Tibial nerve (tissue), 4 donors: ENCODE results near the gene TGFBI. TPM values are rescaled to one million over a fixed set of nuclear protein-coding genes. Genes with fewer than 3 reads are reported as not detected.

Experiments
- DNase-seq, 2 donors: peaks; one replicate each; pipeline ENCODE4 v3.0.0-alpha.2; 2019; ENCODE audit warnings: low spot score in 2 of 2
- H3K27ac ChIP-seq, 4 donors: fragments of 200-600 bp; sonication (generic) in 3 of 4; one replicate each; pipeline ENCODE4 v1.5.1; 2017 to 2019; ENCODE audit warnings: mild to moderate bottlenecking in 1 of 4
- H3K27me3 ChIP-seq, 2 donors: fragments of 200-600 bp; sonication (generic) in 1 of 2; one replicate each; pipeline versions ENCODE4 v1.5.1 to v1.6.0; 2017 to 2019
- H3K36me3 ChIP-seq, 3 donors: fragments of 200-600 bp; sonication (generic); one replicate each; pipeline ENCODE4 v1.5.1; 2018 to 2019
- H3K4me1 ChIP-seq, 4 donors: fragments of 200-600 bp; sonication (generic) in 3 of 4; one replicate each; pipeline ENCODE4 v1.5.1; 2017 to 2019
- H3K4me3 ChIP-seq, 4 donors: fragments of 200-600 bp; sonication (generic) in 3 of 4; one replicate each; pipeline ENCODE4 v1.5.1; 2017 to 2019; ENCODE audit warnings: mild to moderate bottlenecking in 1 of 4, moderate library complexity in 1 of 4
- H3K9me3 ChIP-seq, 4 donors: fragments of 200-600 bp; sonication (generic) in 3 of 4; one replicate each; pipeline ENCODE4 v1.5.1; 2017 to 2019
- EP300 ChIP-seq, 2 donors: sonication (generic); formaldehyde crosslinking; IDR thresholded peaks; one replicate each; pipeline ENCODE4 v1.6.1; 2017; ENCODE audit warnings: antibody characterized with exemption in 2 of 2, mild to moderate bottlenecking in 1 of 2
- POLR2A ChIP-seq, 2 donors: fragments of 450-650 bp; IDR thresholded peaks; one replicate each; pipeline ENCODE4 v1.6.1; 2017; ENCODE audit warnings: antibody characterized with exemption in 2 of 2, mild to moderate bottlenecking in 2 of 2, moderate library complexity in 2 of 2
- WGBS, 2 donors: methylation state at CpG; one replicate each; pipeline ENCODE4 v1.1.5; 2018; 5-methylcytosine and 5-hydroxymethylcytosine counted together
- total RNA-seq, 4 donors: library from RNA; depleted of rRNA; stranded (reverse); fragments of >200 nt; gene quantifications; one replicate each; pipeline ENCODE4 v1.1.0, GENCODE V29; 2016
- TF ChIP-seq, protein P1 (sequence below), 5 experiments: fragments of 200-600 bp in 3 of 5; fragments of 450-650 bp in 2 of 5; sonication (generic) in 3 of 5; IDR thresholded peaks; one replicate each; pipeline ENCODE4 v1.5.1; 2016 to 2019; ENCODE audit warnings: antibody characterized with exemption in 5 of 5, mild to moderate bottlenecking in 3 of 5, moderate library complexity in 2 of 5

The TGFBI gene
- 100 to 1,000 TPM; 158 to 291 (median 212) TPM for total RNA-seq

DNA sequence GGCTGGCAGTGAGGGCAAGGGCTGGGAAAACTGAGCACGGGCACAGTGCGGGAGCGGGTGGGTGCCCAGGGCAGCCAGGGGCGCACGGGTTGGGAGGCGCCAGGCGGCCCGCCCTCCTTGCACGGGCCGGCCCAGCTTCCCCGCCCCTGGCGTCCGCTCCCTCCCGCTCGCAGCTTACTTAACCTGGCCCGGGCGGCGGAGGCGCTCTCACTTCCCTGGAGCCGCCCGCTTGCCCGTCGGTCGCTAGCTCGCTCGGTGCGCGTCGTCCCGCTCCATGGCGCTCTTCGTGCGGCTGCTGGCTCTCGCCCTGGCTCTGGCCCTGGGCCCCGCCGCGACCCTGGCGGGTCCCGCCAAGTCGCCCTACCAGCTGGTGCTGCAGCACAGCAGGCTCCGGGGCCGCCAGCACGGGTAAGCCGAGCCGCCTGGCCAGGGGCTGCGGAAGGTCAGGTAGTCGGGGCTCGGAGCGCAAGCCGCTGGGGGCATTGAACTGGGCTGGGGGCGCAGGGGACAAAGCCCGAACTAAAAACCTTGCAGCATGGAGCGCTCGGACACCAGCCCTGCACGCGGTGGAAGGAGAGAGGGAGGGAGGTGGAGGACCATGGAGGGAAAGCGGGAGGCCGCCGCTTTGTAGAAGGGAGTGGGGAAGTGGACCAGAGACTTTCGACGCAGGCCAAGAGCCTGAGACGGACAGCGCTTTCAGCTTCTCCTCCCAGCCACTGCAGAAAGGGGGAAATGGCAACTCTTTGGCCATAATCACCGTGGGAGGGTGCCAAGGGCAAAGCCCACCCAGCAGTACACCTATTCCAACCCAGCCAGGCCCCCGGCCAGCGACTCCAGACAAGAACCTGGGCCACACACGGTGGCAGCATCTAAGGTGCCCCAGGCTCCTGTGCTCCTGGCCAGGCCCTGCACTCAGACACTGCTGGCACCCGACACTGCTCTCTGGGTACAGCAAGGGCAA lies at the start of gene TGFBI:
Gene TGFBI (plus strand): TSS at position 207 of the 961 bp plus-strand sequence. CDS start 68 bp downstream, at position 275.
- DNase-seq = peak; percentile 50 to 57
- no peaks in the 10 kb centered on the region for H3K9me3 ChIP-seq
- H3K27me3 ChIP-seq = no peaks in the 10 kb centered on the region
- peak within 1 kb of the TSS in 3 of 4 donors; percentile 53 to 84 (median 80) for H3K27ac ChIP-seq
- peak within 1 kb of the TSS; percentile 50 to 91 (median 58) for H3K4me3 ChIP-seq
- 7 to 9% methylated on average over 44 to 68 of the region's 68 CpGs for WGBS, 2 donors
- H3K4me1 ChIP-seq = peaks cover 0 to 94% (median 32%) of the 10 kb centered on the region in 4 donors
- TF ChIP-seq, protein P1, sequence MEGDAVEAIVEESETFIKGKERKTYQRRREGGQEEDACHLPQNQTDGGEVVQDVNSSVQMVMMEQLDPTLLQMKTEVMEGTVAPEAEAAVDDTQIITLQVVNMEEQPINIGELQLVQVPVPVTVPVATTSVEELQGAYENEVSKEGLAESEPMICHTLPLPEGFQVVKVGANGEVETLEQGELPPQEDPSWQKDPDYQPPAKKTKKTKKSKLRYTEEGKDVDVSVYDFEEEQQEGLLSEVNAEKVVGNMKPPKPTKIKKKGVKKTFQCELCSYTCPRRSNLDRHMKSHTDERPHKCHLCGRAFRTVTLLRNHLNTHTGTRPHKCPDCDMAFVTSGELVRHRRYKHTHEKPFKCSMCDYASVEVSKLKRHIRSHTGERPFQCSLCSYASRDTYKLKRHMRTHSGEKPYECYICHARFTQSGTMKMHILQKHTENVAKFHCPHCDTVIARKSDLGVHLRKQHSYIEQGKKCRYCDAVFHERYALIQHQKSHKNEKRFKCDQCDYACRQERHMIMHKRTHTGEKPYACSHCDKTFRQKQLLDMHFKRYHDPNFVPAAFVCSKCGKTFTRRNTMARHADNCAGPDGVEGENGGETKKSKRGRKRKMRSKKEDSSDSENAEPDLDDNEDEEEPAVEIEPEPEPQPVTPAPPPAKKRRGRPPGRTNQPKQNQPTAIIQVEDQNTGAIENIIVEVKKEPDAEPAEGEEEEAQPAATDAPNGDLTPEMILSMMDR (IDR thresholded peaks at IDR 0.05) = no peak
- TF ChIP-seq EP300 (IDR thresholded peaks at IDR 0.05) (peak in 1 of 2 donors; percentile 79), POLR2A (IDR thresholded peaks at IDR 0.05) (peak; percentile 23 to 48)
- no peaks in the 10 kb centered on the region for H3K36me3 ChIP-seq

DNA sequence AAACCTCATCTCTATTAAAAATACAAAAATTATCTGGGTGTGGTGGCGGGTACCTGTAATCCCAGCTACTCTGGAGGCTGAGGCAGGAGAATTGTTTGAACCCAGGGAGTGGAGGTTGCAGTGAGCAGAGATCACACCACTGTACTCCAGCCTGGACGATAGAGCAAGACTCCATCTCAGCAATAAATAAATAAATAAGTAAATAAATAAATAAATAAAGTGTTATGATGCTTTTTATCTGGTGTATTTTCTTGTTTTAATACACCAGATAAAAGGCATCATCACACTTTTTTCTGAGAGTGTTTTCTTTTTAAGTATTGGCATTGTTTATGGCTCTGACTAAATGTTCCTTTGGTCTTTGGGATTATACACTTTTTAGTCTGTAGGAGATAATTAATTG lies 49.8 kb upstream of the TGFBI start:
- H3K9me3 ChIP-seq = no peaks in the 10 kb centered on the region
- TF ChIP-seq POLR2A (IDR thresholded peaks at IDR 0.05) (no peak), EP300 (IDR thresholded peaks at IDR 0.05) (no peak)
- TF ChIP-seq, protein P1 (IDR thresholded peaks at IDR 0.05) = no peak
- no peak overlapping the region for H3K27ac ChIP-seq
- no peaks in the 10 kb centered on the region for H3K36me3 ChIP-seq
- DNase-seq = no peak
- H3K4me3 ChIP-seq = no peak overlapping the region
- H3K27me3 ChIP-seq = no peaks in the 10 kb centered on the region
- H3K4me1 ChIP-seq = peaks cover 0 to 19% (median 5%) of the 10 kb centered on the region in 4 donors
- 93 to 95% methylated on average over 2 of the region's 2 CpGs for WGBS, 2 donors

DNA sequence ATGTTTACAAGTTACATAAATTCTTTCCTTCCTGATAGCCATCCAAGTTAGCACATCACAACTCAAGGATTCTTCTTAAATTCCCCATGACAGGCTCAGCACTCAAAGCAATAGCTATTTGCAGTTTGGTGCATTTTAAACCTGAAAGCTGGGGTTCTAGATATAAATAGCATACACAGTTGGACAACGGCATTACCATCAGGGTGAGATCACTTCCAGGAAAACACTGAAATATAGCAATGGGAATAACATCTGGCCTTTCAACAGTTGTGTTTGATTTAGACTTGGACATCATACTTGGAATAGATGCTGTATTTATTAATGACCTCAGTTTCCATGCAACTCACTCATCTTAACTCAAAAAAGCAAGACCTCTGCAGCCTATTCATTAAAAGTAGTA lies 49.3 kb upstream of the TGFBI start:
- H3K27ac ChIP-seq = no peak overlapping the region

DNA sequence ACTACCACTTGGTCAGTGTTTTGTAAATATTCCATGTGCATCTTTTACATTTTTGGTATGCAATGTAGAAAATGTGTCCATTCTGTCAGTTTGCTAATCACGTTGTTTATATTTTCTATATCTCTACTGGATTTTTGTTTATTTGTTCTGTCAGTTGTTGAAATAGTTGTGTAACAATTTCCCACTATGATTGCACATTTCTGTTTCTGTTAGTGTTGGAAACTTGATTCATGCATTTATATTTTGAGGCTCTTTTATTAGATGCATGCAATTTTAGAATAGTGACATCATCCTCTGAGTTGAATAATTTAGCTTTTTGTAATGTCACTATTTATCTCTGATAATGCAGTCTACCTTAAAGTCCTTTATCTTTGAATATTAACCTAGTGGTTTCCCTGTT lies 48.2 kb upstream of the TGFBI start:
- DNase-seq = no peak
- Histone ChIP-seq H3K36me3 (no peaks in the 10 kb centered on the region), H3K4me1 (peaks cover 0 to 10% (median 3%) of the 10 kb centered on the region in 4 donors), H3K9me3 (no peaks in the 10 kb centered on the region), H3K27me3 (no peaks in the 10 kb centered on the region), H3K4me3 (no peak overlapping the region), H3K27ac (no peak overlapping the region)
- WGBS, 2 donors = 56 to 69% methylated on average over 1 of the region's 1 CpG
- TF ChIP-seq, protein P1 (IDR thresholded peaks at IDR 0.05) = no peak
- TF ChIP-seq EP300 (IDR thresholded peaks at IDR 0.05) = no peak
- TF ChIP-seq POLR2A (IDR thresholded peaks at IDR 0.05) = no peak

More for the DNA sequence above, 49.3 kb upstream of the TGFBI start:
- WGBS, 2 donors = 0 to 11% methylated on average over 1 of the region's 1 CpG
- H3K4me1 ChIP-seq = peaks cover 0 to 14% (median 3%) of the 10 kb centered on the region in 4 donors
- H3K4me3 ChIP-seq = no peak overlapping the region
- DNase-seq = no peak
- H3K9me3 ChIP-seq = no peaks in the 10 kb centered on the region
- no peaks in the 10 kb centered on the region for H3K27me3 ChIP-seq
- H3K36me3 ChIP-seq = no peaks in the 10 kb centered on the region
- TF ChIP-seq, protein P1 (IDR thresholded peaks at IDR 0.05) = no peak
- TF ChIP-seq EP300 (IDR thresholded peaks at IDR 0.05) = peak in 1 of 2 donors; percentile 70

DNA sequence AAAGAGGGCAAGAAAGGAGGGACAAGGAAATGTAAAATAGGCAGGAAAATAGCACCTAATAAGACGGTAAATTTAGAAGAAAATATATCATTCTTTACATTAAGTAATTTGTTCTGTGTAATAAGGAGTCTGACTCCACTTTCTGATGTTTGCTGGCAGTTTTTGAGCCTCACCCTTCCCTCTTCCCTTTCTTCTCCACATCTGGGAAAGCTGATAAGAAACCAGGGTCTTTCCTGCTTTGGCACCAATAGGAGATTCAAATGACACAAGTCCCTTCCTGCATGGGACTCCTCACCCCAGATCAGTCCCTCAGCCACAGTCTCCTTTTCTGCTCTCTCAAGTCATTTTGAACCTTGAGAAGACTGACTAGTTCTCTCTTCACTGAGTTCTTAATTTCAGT lies 42.8 kb upstream of the TGFBI start:
- Histone ChIP-seq H3K36me3 (no peaks in the 10 kb centered on the region), H3K4me3 (no peak overlapping the region), H3K27ac (peak overlapping the region in 2 of 4 donors; percentile 50 to 76), H3K9me3 (no peaks in the 10 kb centered on the region), H3K27me3 (no peaks in the 10 kb centered on the region), H3K4me1 (peaks cover 0 to 14% (median 0%) of the 10 kb centered on the region in 4 donors)
- 64 to 75% methylated on average over 1 of the region's 1 CpG for WGBS, 2 donors
- TF ChIP-seq EP300 (IDR thresholded peaks at IDR 0.05) (no peak), POLR2A (IDR thresholded peaks at IDR 0.05) (no peak)
- TF ChIP-seq, protein P1 (IDR thresholded peaks at IDR 0.05) = no peak
- no peak for DNase-seq
